Ovary (tissue), 9 donors: ENCODE measurements around the gene ST6GALNAC2. TPM values are rescaled to one million over a fixed set of nuclear protein-coding genes. Genes with fewer than 3 reads are reported as not detected.
A peak's percentile ranks its signal among the peaks of the same experiment; 100 is the strongest.

Experiments
- DNase-seq, 5 donors: peaks; one replicate each; pipeline ENCODE4 v3.0.0-alpha.2; 2019 to 2020
- H3K27ac ChIP-seq, 2 donors: fragments of 200-600 bp; one replicate each; pipeline versions ENCODE4 v1.5.1 to v1.8.0; 2019 to 2022
- H3K27me3 ChIP-seq: fragments of 200-600 bp; one replicate; pipeline ENCODE4 v1.8.0; 2022
- H3K36me3 ChIP-seq: fragments of 200-600 bp; sonication (generic); one replicate; pipeline ENCODE4 v1.5.1; 2019
- H3K4me1 ChIP-seq: one replicate; pipeline ENCODE4 v1.8.1; 2013; ENCODE audit warnings: mild to moderate bottlenecking, moderate library complexity; ENCODE audit not compliant: insufficient read depth
- H3K4me3 ChIP-seq: fragments of 200-600 bp; sonication (generic); one replicate; pipeline ENCODE4 v1.5.1; 2017
- H3K9me3 ChIP-seq, 2 donors: fragments of 200-600 bp in 1 of 2; sonication (generic) in 1 of 2; one replicate each; pipeline versions ENCODE4 v1.5.1 to v1.8.1; 2013 to 2019; ENCODE audit warnings: mild to moderate bottlenecking in 1 of 2, moderate library complexity in 1 of 2
- EP300 ChIP-seq: sonication (generic); formaldehyde crosslinking; IDR thresholded peaks from one replicate; pipeline ENCODE4 v1.6.1; 2017; ENCODE audit warnings: antibody characterized with exemption
- POLR2A ChIP-seq: fragments of 450-650 bp; IDR thresholded peaks from one replicate; pipeline ENCODE4 v1.6.1; 2017; ENCODE audit warnings: antibody characterized with exemption, mild to moderate bottlenecking, moderate library complexity
- WGBS, 3 donors: extraction: QIAGEN DNeasy Blood & Tissue Kit in 1 of 3; methylation state at CpG; one replicate each; pipeline versions ENCODE4 v1.1.5 to v1.1.7; 2013 to 2017; 5-methylcytosine and 5-hydroxymethylcytosine counted together
- intact Hi-C, 4 donors: fragments of 100-400 bp; cut with DNase I; formaldehyde crosslinking; loops; one replicate each; pipeline versions ENCODE4 v1.11.0 to v1.15.1; 2022 to 2023
- polyA plus RNA-seq, 2 donors: library from polyadenylated mRNA; stranded (reverse); fragments of 200-250 nt in 1 of 2; fragments of 350-450 nt in 1 of 2; fragmentation: Illumina TruSeq in 1 of 2; extraction: RNeasy Lipid Tissue Mini Kit (QIAGEN cat#74804) in 1 of 2; gene quantifications; one replicate each; pipeline ENCODE4 v1.2.3, GENCODE V29; 2013 to 2014
- total RNA-seq, 7 donors: library from RNA; depleted of rRNA in 2 of 7; stranded (reverse); fragments of >200 nt in 2 of 7; fragmentation: NEBNext Ultra II Directional in 3 of 7; extraction: Animal tissue kit (Norgen Biotek cat#: 25700) in 3 of 7; gene quantifications; one replicate each; pipeline versions ENCODE4 v1.1.0 to v1.2.4, GENCODE V29; 2016 to 2023
- TF ChIP-seq, protein P1 (sequence below), 3 donors: fragments of 450-650 bp in 2 of 3; fragments of 200-600 bp in 1 of 3; IDR thresholded peaks; one replicate each; pipeline versions ENCODE4 v1.5.1 to v1.8.0; 2016 to 2022; ENCODE audit warnings: antibody characterized with exemption in 3 of 3, mild to moderate bottlenecking in 1 of 3
- donor health status: DM: no; HTN: no; CAD: no; lungs with moderate emphysema.
- donor health status: DM: no; HTN: no; CAD: no.
- donor health status: Bipolar disorder and iron deficiency.
- donor health status: DM: yes; HTN: yes; CAD: no.
- donor health status: DM: no; HTN: no; CAD: no.
- donor health status: DM: yes; HTN: yes; CAD: no.

The ST6GALNAC2 gene
- total and polyA plus RNA-seq, 9 donors: 1.4 to 61.6 (median 4.9) TPM

DNA sequence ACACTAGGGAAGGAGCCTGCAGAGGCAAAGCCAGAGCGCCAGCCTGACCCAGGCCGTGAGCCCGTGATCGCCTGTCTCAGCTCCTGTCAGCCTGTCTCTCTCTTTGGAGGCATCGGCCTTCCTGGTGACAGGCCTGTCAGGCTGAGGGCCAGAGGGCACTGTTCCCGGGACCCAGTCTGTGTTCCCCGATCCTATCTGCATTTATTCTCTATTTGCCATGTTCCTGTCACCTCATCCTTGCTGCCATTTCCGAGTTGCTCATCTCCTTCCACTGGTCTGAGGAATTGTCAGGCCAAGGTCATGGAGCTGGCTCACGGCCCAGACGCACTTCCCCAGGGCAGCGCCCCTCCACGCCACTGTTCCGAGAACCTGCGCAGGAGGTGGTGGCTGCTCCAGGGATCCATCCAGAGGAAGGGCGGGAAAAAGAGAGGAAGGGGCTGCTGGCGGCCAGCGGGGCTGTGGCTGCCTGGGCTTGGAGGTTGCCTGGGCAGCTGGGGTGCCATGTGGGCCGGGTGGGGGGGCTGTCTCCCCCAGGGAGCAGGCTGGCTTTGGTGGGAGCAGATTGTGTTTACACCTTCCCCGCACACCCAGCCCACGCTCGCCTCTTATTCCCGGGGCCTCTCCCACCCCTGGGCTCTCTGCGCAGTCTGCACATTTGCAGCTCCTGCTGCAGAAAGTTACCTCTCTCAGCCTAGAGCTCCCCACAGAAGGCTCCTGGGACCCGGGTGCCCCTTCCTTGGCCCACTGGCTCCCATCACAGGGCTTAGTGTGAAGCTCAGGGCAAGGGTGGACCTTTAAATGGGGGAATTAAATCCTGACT is 40.9 kb downstream of the ST6GALNAC2 start:
- DNase-seq: peak; percentile 69 to 83 (median 81)
- peaks cover 43% of the 10 kb centered on the region for H3K4me1 ChIP-seq
- intact Hi-C loops: no loop called here
- H3K36me3 ChIP-seq: no peaks in the 10 kb centered on the region
- H3K4me3 ChIP-seq: no peak overlapping the region
- no peaks in the 10 kb centered on the region for H3K27me3 ChIP-seq
- no peak for TF ChIP-seq POLR2A
- no peak for TF ChIP-seq EP300
- H3K9me3 ChIP-seq: no peaks in the 10 kb centered on the region
- H3K27ac ChIP-seq: peak overlapping the region in 1 of 2 donors; percentile 69
- 24 to 31% (median 25%) methylated on average over 21 to 24 of the region's 24 CpGs for WGBS, 3 donors

DNA sequence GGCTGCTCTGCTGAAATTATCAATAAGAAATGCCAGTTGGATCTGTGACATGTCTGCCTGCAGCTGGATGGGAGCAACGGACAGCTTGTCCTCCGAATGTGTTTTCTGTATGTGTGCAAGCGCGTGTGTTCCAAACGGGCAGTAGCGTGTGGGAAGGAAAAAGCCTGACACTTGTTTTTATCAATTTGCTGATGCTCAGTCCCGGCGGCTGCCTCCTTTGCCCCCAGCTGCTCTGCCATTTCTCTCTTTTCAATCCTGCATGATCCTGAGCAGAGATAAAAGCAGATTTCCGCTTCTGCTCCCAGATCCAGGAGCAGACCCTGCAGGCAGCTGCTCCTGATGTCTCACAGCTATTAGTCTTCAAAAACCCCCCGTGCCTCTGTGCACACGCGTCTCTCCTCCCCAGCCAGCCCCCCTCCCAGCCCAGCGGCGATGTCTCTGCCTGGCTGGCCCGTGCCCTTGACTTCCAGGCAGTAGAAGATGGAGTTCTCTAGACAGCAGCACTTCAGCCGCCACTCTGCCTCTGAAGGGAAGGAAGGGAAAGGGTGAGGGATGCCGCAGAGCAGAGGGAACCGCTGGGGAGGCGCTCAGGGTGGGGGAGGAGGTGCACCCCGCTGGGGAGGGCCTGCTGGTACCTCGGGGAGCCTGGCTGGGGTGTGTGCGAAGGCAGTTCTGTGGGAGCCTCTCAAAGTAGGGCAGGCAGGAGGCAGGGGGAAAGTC is 41.7 kb downstream of the ST6GALNAC2 start:
- DNase-seq: peak in 2 of 5 donors; percentile 18 to 53
- H3K9me3 ChIP-seq: no peaks in the 10 kb centered on the region
- peaks cover 43% of the 10 kb centered on the region for H3K4me1 ChIP-seq
- TF ChIP-seq EP300: no peak
- no peak for TF ChIP-seq POLR2A
- intact Hi-C loops: no loop called here
- no peaks in the 10 kb centered on the region for H3K36me3 ChIP-seq
- 16 to 41% (median 28%) methylated on average over 22 of the region's 22 CpGs for WGBS, 3 donors
- H3K27me3 ChIP-seq: no peaks in the 10 kb centered on the region
- peak overlapping the region in 1 of 2 donors; percentile 69 for H3K27ac ChIP-seq
- no peak overlapping the region for H3K4me3 ChIP-seq

DNA sequence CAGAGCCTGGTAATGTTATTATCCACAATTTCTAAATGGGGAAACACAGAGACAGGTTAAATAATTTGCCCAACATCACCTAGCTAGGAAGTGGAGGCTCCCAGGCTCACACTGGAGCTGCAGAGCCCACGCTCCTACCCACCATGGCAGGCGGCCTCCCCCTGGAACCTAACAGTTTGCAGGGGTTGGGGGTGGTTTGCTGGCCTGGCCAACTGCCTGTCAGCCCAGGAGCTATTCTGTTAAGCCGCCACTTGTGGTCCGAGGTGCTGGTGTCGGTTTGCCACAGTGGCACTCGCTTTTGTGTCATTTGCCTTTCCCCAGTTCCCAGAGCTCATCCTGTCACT is 42.2 kb downstream of the ST6GALNAC2 start:
- TF ChIP-seq EP300 (no peak), POLR2A (no peak)
- TF ChIP-seq, protein P1, sequence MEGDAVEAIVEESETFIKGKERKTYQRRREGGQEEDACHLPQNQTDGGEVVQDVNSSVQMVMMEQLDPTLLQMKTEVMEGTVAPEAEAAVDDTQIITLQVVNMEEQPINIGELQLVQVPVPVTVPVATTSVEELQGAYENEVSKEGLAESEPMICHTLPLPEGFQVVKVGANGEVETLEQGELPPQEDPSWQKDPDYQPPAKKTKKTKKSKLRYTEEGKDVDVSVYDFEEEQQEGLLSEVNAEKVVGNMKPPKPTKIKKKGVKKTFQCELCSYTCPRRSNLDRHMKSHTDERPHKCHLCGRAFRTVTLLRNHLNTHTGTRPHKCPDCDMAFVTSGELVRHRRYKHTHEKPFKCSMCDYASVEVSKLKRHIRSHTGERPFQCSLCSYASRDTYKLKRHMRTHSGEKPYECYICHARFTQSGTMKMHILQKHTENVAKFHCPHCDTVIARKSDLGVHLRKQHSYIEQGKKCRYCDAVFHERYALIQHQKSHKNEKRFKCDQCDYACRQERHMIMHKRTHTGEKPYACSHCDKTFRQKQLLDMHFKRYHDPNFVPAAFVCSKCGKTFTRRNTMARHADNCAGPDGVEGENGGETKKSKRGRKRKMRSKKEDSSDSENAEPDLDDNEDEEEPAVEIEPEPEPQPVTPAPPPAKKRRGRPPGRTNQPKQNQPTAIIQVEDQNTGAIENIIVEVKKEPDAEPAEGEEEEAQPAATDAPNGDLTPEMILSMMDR (IDR thresholded peaks at IDR 0.05): no peak
- DNase-seq: no peak
- Histone ChIP-seq H3K27me3 (no peaks in the 10 kb centered on the region), H3K4me3 (no peak overlapping the region), H3K27ac (no peak overlapping the region), H3K36me3 (no peaks in the 10 kb centered on the region), H3K4me1 (peaks cover 44% of the 10 kb centered on the region), H3K9me3 (no peaks in the 10 kb centered on the region)
- intact Hi-C loops: no loop called here
- 88 to 92% (median 90%) methylated on average over 6 of the region's 6 CpGs for WGBS, 3 donors

DNA sequence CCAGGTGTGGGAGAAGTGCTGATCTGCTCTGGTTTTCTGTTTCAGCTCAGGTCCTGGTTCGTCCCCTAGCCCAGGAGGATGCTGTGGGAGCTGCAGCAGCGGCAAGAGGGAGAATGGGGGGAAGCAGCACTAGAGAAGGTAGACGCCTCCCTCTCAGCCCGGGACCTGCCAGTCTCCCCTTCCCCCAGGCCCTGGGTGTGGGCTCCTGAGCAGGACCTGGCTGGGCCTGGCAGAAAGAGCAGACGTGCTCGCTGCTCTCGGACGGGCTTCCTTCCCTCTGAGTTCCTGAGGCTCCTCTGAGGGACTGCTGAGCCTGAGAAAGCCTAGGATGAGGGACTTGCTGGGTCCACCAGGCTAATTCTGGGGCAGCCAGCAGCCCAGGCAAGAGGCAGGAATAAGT is 42.7 kb downstream of the ST6GALNAC2 start:
- Histone ChIP-seq H3K27ac (no peak overlapping the region), H3K27me3 (no peaks in the 10 kb centered on the region), H3K4me3 (no peak overlapping the region), H3K4me1 (peaks cover 47% of the 10 kb centered on the region), H3K9me3 (no peaks in the 10 kb centered on the region), H3K36me3 (no peaks in the 10 kb centered on the region)
- TF ChIP-seq POLR2A: no peak
- TF ChIP-seq EP300: no peak
- TF ChIP-seq, protein P1 (IDR thresholded peaks at IDR 0.05): no peak
- WGBS, 3 donors: 90 to 92% (median 91%) methylated on average over 8 of the region's 8 CpGs
- intact Hi-C loops: no loop called here
- peak in 2 of 5 donors; percentile 17 to 23 for DNase-seq

DNA sequence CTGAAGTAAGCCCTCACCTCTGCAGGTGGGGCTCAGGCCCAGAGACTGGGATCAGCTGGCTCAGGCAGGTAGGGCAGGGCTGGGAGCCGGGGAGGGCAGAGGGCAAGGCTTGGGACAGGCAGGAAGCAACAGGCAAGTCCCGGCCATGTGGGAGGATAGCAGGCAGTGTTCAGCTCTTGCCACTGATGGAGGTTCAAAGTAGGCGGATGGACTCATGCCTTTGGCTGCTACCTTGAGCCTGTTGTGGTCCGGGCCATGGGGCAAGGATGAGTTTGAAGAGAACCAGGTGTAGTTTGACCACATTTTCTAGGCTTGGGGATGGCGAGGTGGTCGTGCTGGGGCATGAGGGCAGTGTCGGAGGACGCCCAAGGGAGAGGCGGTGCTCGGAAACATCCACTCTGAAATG is 43.1 kb downstream of the ST6GALNAC2 start:
- DNase-seq: peak in 2 of 5 donors; percentile 17 to 30
- Histone ChIP-seq H3K27ac (no peak overlapping the region), H3K4me3 (no peak overlapping the region), H3K27me3 (no peaks in the 10 kb centered on the region), H3K36me3 (no peaks in the 10 kb centered on the region), H3K4me1 (peaks cover 47% of the 10 kb centered on the region), H3K9me3 (no peaks in the 10 kb centered on the region)
- WGBS, 3 donors: 80 to 88% (median 87%) methylated on average over 10 of the region's 10 CpGs
- no peak for TF ChIP-seq EP300
- no peak for TF ChIP-seq POLR2A
- TF ChIP-seq, protein P1 (IDR thresholded peaks at IDR 0.05): no peak
- intact Hi-C loops: no loop called here
